HEK293T (cell line): Measurements from ENCODE around the gene AGK.

Experiments used
- ARNT ChIP-seq: fragments of 450-650 bp; IDR thresholded peaks from 2 replicates; pipeline ENCODE4 v1.6.1; 2017; ENCODE audit warnings: mild to moderate bottlenecking
- HDGF ChIP-seq: fragments of 450-650 bp; IDR thresholded peaks from 2 replicates; pipeline ENCODE4 v1.6.1; 2017; ENCODE audit warnings: antibody characterized with exemption, borderline replicate concordance
- NFRKB ChIP-seq: fragments of 450-650 bp; IDR thresholded peaks from 2 replicates; pipeline ENCODE4 v1.6.1; 2016; ENCODE audit warnings: mild to moderate bottlenecking, moderate library complexity
- PKNOX1 ChIP-seq: fragments of 450-650 bp; IDR thresholded peaks from 2 replicates; pipeline ENCODE4 v1.6.1; 2016
- SP1 ChIP-seq: fragments of 450-650 bp; IDR thresholded peaks from 2 replicates; pipeline ENCODE4 v1.6.1; 2017
- SUZ12 ChIP-seq: fragments of 450-650 bp; IDR thresholded peaks from 2 replicates; pipeline ENCODE4 v1.6.1; 2016; ENCODE audit warnings: mild to moderate bottlenecking
- TARDBP ChIP-seq: fragments of 450-650 bp; IDR thresholded peaks from 2 replicates; pipeline ENCODE4 v1.6.1; 2016

GRCh38 chr7:141563956-141564623, 12.9 kb downstream of the AGK start:
- TF ChIP-seq NFRKB (no peak), SUZ12 (no peak), PKNOX1 (no peak), SP1 (no peak), HDGF (no peak), TARDBP (no peak), ARNT (no peak)
